GM12865 (cell line): Measurements from ENCODE around the gene SPCS2.

ENCODE experiments used
- DNase-seq: peaks from one replicate; pipeline ENCODE4 v3.0.0; 2010; ENCODE audit warnings: low read depth
- H3K4me3 ChIP-seq: 2 replicates; pipeline ENCODE4 v1.5.1; 2011; ENCODE audit warnings: mild to moderate bottlenecking, low read depth, low read length, control low read depth
- CTCF ChIP-seq: IDR thresholded peaks from 2 replicates; pipeline ENCODE4 v1.5.1; 2011; ENCODE audit warnings: low read length, control low read depth, low read depth, inconsistent platforms; ENCODE audit not compliant: insufficient read depth; ENCODE audit errors: missing control alignments

SPCS2 gene

GRCh38 chr11:74948898-74949752, at the start of gene SPCS2, which contains the start of gene XRRA1:
TSS of gene SPCS2 (plus strand) at chr11:74949266. CDS start at chr11:74949286, 20 bp downstream.
TSS of gene XRRA1 (minus strand) at chr11:74949091. CDS start at chr11:74940878, 8,213 bp downstream.
- no peak for TF ChIP-seq CTCF
- peak; percentile 99 for DNase-seq
- peak within 1 kb of the TSS; percentile 89 for H3K4me3 ChIP-seq

GRCh38 chr11:74902342-74902741, 46.7 kb upstream of the SPCS2 start:
- no peak overlapping the region for H3K4me3 ChIP-seq
- no peak for TF ChIP-seq CTCF
- no peak for DNase-seq

- no peak overlapping the region for H3K4me3 ChIP-seq
- no peak for TF ChIP-seq CTCF
- no peak for DNase-seq
Measured at GRCh38 chr11:74905326-74905725, 43.7 kb upstream of the SPCS2 start.

GRCh38 chr11:74909385-74909784, 39.7 kb upstream of the SPCS2 start:
- peak; percentile 41 for DNase-seq
- TF ChIP-seq CTCF: no peak
- H3K4me3 ChIP-seq: peak overlapping the region; percentile 40

- TF ChIP-seq CTCF: no peak
- DNase-seq: peak; percentile 56
- peak overlapping the region; percentile 40 for H3K4me3 ChIP-seq
Measured at GRCh38 chr11:74909812-74910211, 39.3 kb upstream of the SPCS2 start.

GRCh38 chr11:74923125-74923524, 25.9 kb upstream of the SPCS2 start:
- no peak for TF ChIP-seq CTCF
- H3K4me3 ChIP-seq: no peak overlapping the region
- no peak for DNase-seq
